NCI-H128 (cell line): ENCODE results near the gene CFH.
A peak's percentile ranks its signal among the peaks of the same experiment; 100 is the strongest.
"Not testable (repeated sequence)": the region's sequence is repeated elsewhere in the genome, so short reads cannot be mapped to it uniquely, and the experiment has no call there.

Experiments used
- DNase-seq: peaks from one replicate; lab custom pipeline; 2025; ENCODE audit not compliant: unreplicated experiment; lab: John Stamatoyannopoulos, UW

The CFH gene

GRCh38 chr1:196651637-196652215 lies at the start of gene CFH:
Gene CFH, plus strand, starts transcription at chr1:196652043. Its CDS starts 75 bp downstream, at chr1:196652118.
- no peak for DNase-seq

GRCh38 chr1:196603651-196604050 lies 48.2 kb upstream of the CFH start:
- DNase-seq, result no peak

DNA sequence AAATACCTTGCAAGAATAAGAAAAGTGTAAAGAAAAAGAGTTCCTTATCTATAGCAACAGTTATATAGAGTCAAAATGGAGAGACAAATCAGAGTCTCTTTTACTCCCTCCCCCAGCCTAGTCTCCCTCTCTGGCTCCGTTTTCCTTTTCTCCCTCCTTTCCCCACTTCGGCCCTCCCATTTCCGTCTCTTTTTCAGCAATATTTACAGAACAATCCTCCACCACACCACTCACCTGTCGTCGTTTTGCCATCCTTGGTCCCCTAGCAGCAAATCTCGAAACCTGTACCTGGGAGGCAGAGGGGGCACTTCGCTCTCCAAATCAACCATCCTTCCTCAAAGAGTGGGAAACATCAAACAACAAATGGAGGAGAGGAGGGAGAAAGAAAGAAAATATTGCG lies 43.9 kb upstream of the CFH start:
- DNase-seq, result no peak

- peak; percentile 89 for DNase-seq
Measured at GRCh38 chr1:196608390-196609369, 43.2 kb upstream of the CFH start, which contains the start of gene KCNT2. Gene KCNT2, minus strand, starts transcription at chr1:196608440. Its CDS starts 131 bp downstream, at chr1:196608309.

DNA sequence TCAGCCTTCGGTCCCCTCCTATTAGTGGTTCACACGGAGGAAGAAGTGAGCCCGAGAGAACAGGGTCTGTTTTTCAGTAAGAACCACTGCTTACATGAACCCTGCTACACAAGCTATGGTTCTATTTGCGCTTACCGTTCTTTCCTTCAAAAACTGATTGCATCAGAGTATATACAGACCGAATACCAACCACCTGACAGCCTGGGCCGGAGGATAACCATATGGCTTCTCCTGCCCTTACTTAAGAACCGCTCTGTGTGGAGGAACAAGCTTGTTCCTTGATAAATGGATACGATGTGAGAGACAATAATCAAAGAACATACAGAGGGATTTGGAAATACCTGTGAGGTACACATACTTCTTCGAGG lies 42.5 kb upstream of the CFH start:
- DNase-seq, result no peak

GRCh38 chr1:196611873-196612272 lies 40.0 kb upstream of the CFH start:
- DNase-seq, result no peak

- DNase-seq, result no peak
Measured at GRCh38 chr1:196619721-196620120, 32.1 kb upstream of the CFH start.

DNA sequence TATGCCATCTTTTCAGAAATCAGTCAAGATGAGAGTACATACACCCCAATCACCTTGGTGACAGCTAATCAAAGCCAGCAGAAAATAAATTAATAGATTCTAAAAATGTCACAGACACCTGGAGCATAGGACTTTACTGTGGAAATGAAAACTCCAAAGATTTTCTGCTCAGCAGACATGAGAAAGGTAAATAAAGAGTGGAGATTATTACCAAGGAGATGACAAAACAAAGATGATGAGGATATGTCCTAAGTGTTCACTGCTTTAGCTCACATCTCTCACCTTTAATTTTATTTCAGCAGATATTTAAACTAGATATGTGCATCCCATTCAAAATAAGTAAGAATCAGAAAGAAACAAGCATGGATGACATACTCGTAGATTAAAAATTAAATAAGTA lies 28.8 kb upstream of the CFH start:
- no peak for DNase-seq

GRCh38 chr1:196628838-196629237 lies 23.0 kb upstream of the CFH start:
- no peak for DNase-seq

DNA sequence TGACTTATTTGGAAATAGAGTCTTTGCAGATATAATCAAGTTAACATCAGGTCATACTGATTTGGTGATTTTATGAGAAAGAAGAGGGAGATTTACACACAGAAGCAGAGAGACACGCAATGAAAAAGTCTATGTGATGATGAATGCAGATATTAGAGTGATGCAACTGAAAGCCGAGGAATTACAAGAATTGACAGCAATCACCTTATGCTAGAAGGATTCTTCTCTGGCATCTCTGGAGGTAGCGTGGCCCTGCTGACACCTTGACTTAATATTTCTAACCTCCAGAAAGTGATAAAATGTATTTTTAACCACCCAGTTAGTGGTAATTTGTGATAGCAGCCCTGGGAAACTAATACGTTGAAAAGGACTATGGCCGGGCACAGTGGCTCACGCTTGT lies 14.2 kb upstream of the CFH start:
- DNase-seq, result no peak

DNA sequence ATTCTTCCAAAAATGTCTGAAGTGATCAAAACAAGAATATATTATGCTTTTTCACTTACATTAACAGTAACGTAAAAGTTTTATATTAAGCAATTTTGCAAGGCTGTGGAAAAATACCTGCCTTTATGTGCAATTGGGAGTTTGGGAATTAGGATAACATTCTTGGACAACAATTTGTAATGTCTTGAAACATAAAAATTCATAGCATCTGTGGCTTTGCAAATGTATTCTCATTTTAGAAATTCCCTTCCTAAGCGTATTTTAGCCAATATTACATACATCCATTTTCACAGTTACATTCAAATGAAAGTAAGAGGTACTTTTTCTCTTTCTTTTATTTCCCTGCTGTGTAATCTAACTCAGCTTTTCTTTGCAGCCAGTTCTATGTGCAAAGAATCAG lies 13.4 kb upstream of the CFH start:
- DNase-seq, result no peak

DNA sequence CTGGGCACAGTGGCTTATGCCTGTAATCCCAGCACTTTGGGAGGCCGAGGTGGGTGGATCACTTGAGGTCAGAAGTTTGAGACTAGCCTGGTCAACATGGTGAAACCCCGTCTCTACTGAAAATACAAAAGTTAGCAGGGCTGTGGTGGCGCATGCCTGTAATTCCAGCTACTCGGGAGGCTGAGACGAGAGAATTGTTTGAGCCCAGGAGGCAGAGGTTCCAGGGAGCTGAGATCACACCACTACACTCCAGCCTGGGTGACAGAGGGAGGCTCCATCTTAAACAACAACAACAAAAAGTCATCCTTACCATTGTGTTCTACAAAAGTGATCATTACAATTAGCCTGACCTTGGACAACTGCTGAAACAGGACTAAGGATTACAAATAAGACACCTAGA lies 12.6 kb upstream of the CFH start:
- not testable (repeated sequence) for DNase-seq

- no peak for DNase-seq
Measured at GRCh38 chr1:196640976-196641375, 10.9 kb upstream of the CFH start.

DNA sequence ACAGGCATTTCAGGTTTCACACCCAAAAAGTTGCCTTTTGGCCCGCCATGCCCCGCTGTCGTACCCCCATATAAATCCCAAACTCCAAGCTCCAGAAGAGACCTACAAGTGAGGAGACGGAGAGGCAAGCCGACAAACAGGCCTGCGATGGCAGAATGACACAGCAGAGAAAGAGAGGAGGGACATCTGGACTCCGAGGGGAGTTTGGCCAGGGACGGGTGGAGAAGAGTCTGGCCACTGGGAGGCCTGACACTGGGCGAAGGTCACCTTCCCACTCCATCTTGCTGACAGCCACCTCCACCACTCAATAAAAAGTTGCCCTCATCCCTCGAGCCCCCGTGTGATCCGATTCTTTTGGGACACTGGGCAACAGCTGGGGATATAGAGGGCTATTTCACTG lies 1.9 kb upstream of the CFH start:
- DNase-seq, result no peak

DNA sequence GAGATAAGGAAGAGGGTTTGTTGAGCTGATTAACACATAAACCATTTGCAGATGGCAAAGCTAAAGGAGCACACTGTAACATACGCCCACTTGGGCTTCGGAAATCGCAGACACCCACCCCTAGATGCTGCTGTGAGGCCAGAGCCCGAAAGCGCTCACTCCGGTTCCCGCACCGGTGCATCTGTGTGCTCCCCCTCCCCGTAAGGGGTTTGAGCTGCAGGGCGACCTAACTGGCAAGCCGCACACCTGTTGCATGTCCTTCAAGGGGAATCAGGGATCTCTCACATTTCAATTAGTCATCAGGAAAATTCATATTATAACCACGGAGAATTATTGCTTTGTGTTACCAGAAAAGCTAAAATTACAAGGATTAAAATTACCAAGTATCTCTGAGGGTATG lies 1.4 kb upstream of the CFH start:
- no peak for DNase-seq

DNA sequence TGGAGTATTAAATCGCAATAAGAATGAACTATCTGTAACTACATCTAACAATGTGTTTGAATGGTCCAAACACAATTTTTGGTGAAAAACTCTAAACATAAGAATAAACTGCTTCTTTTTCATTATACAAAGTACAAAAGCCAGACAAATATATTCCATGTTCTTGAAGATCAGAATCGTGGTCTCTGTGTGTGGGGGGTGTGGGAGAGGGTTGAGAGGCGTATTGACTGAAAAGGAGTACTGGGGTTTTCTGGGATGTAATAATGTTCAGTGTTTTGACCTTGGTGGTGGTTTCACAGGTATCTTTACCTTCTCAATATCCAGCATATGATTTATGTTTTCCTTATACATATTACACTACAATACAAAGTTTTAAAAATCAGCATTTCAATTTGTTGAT lies 764 bp upstream of the CFH start:
- no peak for DNase-seq

DNA sequence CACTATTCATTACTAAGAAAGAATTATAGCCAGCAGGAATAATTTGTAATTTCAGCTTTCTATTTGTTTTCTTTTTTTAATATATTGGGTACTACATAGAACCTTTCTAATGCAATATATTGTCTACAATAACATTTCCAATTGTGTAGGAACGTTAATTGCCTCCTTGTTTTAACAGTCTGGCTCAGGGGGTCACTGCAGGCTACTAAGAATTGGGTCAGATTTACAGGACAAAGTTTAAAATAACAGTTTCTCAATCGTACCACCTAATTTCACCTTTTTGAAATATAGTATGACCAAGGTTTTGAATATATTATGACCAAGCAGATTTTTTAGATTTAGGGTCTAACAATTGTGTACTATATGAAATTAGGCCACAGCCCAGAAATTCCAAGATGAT lies 2.4 kb downstream of the CFH start:
- no peak for DNase-seq

- no peak for DNase-seq
Measured at GRCh38 chr1:196655071-196655470, 3.2 kb downstream of the CFH start.

DNA sequence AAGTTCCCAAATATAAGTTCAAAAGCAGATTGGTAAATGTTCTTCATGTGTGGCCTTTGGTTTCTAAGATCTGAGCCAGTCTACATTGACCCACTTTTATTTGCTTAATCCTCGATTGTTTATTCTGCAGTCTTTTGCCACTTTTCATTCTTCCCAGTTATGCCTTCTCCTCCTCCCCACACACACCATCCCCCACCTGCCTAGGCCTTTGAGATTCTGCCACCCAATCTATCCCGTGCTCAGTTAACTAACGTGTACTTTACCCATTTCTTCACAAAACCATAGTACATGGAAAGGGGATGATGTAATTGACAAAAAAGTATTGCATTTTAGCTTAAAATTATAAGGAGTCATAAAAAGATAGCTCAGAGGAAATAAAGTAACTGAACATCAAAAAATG lies 3.7 kb downstream of the CFH start:
- no peak for DNase-seq

DNA sequence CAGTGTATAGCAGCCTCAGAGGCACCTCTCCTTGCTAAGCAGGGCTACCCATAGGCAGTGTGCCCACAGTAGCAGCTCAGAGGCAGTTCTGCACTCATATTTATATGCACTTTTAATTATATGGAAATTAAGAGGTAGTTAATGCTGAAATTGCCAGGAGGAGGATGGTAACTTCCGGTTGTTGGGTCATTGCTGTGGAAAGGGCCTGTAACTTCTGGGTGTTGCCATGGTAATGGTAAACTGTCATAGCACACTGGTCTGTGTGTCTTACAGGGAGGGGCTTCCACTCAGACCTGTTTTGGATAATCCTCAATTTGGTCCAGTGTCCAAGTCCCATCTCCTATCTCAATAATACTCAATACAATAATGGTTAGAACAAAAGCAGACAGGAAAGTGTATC lies 7.6 kb downstream of the CFH start:
- DNase-seq, result no peak

- no peak for DNase-seq
Measured at GRCh38 chr1:196660272-196660671, 8.4 kb downstream of the CFH start.

GRCh38 chr1:196660852-196661251 lies 9.0 kb downstream of the CFH start:
- DNase-seq, result peak; percentile 22
